IMR-90 (cell line): ENCODE measurements around the gene TRIML1. TPM values are rescaled to one million over a fixed set of nuclear protein-coding genes. Genes with fewer than 3 reads are reported as not detected.

Source experiments
- ATAC-seq: fragments of 200-7000 bp; cut with Tn5 transposase; 2 replicates; pipeline ENCODE4 v1.9.1; 2020; ENCODE audit warnings: low read depth, mild to moderate bottlenecking, moderate library complexity
- BruUV-seq: library from RNA; stranded (reverse); fragments of 400-500 nt; replicated peaks from 2 replicates; lab custom pipeline; 2021; lab: Mats Ljungman, UMichigan
- CTCF ChIA-PET: fragments of 300-600 bp; formaldehyde crosslinking; extraction: SDS; loops from one replicate; lab custom pipeline; 2021; ENCODE audit warnings: antibody characterized with exemption; lab: Yijun Ruan, JAX
- POLR2A ChIA-PET: fragments of 300-600 bp; sonication (Branson Sonifier 250); formaldehyde crosslinking; loops from one replicate; lab custom pipeline; 2022; ENCODE audit warnings: antibody characterized with exemption; ENCODE audit not compliant: unreplicated experiment; lab: Charles Lee
- DNase-seq: peaks from one replicate; pipeline ENCODE4 v3.0.0; 2013
- H2AFZ ChIP-seq: replicated peaks from 2 replicates; pipeline ENCODE3; 2013; ENCODE audit warnings: low read length, mild to moderate bottlenecking; ENCODE audit not compliant: poor library complexity
- H2AK5ac ChIP-seq: 2 replicates; pipeline ENCODE4 v1.6.1; 2013; ENCODE audit warnings: low read depth, low read length, inconsistent platforms
- H2AK9ac ChIP-seq: replicated peaks from 2 replicates; pipeline ENCODE3; 2013; ENCODE audit warnings: mild to moderate bottlenecking, low read depth, low read length, moderate library complexity; ENCODE audit not compliant: poor library complexity
- H2BK120ac ChIP-seq: 2 replicates; pipeline ENCODE4 v1.6.1; 2013; ENCODE audit warnings: low read depth, low read length, inconsistent platforms
- H2BK15ac ChIP-seq: 3 replicates; pipeline ENCODE4 v1.6.1; 2013; ENCODE audit warnings: low read depth, low read length, inconsistent platforms
- H2BK20ac ChIP-seq: 2 replicates; pipeline ENCODE4 v1.6.1; 2013; ENCODE audit warnings: low read depth, mild to moderate bottlenecking, inconsistent platforms, low read length, moderate library complexity
- H2BK5ac ChIP-seq: 2 replicates; pipeline ENCODE4 v1.6.1; 2013; ENCODE audit warnings: mild to moderate bottlenecking, low read depth, low read length, inconsistent platforms; ENCODE audit not compliant: poor library complexity, severe bottlenecking
- H3K14ac ChIP-seq: replicated peaks from 2 replicates; pipeline ENCODE4 v1.6.1; 2013; ENCODE audit warnings: low read depth, low read length, inconsistent platforms
- H3K18ac ChIP-seq: 2 replicates; pipeline ENCODE4 v1.6.1; 2013; ENCODE audit warnings: low read depth, low read length, control low read depth
- H3K23ac ChIP-seq: 2 replicates; pipeline ENCODE4 v1.6.1; 2013; ENCODE audit warnings: low read depth, low read length, inconsistent platforms
- H3K27ac ChIP-seq: 2 replicates; pipeline ENCODE4 v1.5.1; 2013; ENCODE audit warnings: mild to moderate bottlenecking, control low read depth, low read length; ENCODE audit not compliant: insufficient read depth
- H3K27me3 ChIP-seq: 2 replicates; pipeline ENCODE4 v1.6.1; 2013; ENCODE audit warnings: low read length; ENCODE audit not compliant: control insufficient read depth, insufficient read depth
- H3K36me3 ChIP-seq: 2 replicates; pipeline ENCODE4 v1.6.1; 2013; ENCODE audit warnings: low read length, mixed read lengths; ENCODE audit not compliant: control insufficient read depth, insufficient read depth
- H3K4ac ChIP-seq: 2 replicates; pipeline ENCODE4 v1.6.1; 2013; ENCODE audit warnings: low read depth, low read length, inconsistent platforms
- H3K4me1 ChIP-seq: 2 replicates; pipeline ENCODE4 v1.6.1; 2013; ENCODE audit warnings: low read length, mixed read lengths; ENCODE audit not compliant: control insufficient read depth, insufficient read depth
- H3K4me2 ChIP-seq: 2 replicates; pipeline ENCODE4 v1.6.1; 2013; ENCODE audit warnings: low read depth, mild to moderate bottlenecking, control low read depth, low read length, moderate library complexity
- H3K4me3 ChIP-seq: 2 replicates; pipeline ENCODE4 v1.5.1; 2013; ENCODE audit warnings: low read depth, mild to moderate bottlenecking, control low read depth, low read length, moderate library complexity; ENCODE audit not compliant: insufficient read depth
- H3K56ac ChIP-seq: 2 replicates; pipeline ENCODE4 v1.6.1; 2013; ENCODE audit warnings: low read length, inconsistent platforms; ENCODE audit not compliant: insufficient read depth; ENCODE audit errors: extremely low read depth
- H3K79me1 ChIP-seq, 2 experiments: 2 replicates each; pipeline ENCODE4 v1.6.1; 2013; ENCODE audit warnings: low read length in 2 of 2, inconsistent platforms in 1 of 2, low read depth in 1 of 2
- H3K9ac ChIP-seq: 2 replicates; pipeline ENCODE4 v1.6.1; 2013; ENCODE audit warnings: low read depth, low read length, control low read depth
- H3K9me1 ChIP-seq: 2 replicates; pipeline ENCODE4 v1.6.1; 2013; ENCODE audit warnings: low read length, inconsistent platforms; ENCODE audit not compliant: insufficient read depth
- H3K9me3 ChIP-seq: 2 replicates; pipeline ENCODE4 v1.6.1; 2013; ENCODE audit warnings: low read length; ENCODE audit not compliant: control insufficient read depth, insufficient read depth
- H4K20me1 ChIP-seq: 2 replicates; pipeline ENCODE4 v1.6.1; 2013; ENCODE audit warnings: low read length, inconsistent platforms; ENCODE audit not compliant: insufficient read depth
- H4K5ac ChIP-seq: 2 replicates; pipeline ENCODE4 v1.6.1; 2013; ENCODE audit warnings: mild to moderate bottlenecking, low read depth, low read length, control low read depth
- H4K8ac ChIP-seq, 2 experiments: 2 replicates each; pipeline ENCODE4 v1.6.1; 2013; ENCODE audit warnings: low read depth in 2 of 2, low read length in 2 of 2, control low read depth in 1 of 2, inconsistent platforms in 1 of 2
- H4K91ac ChIP-seq: 2 replicates; pipeline ENCODE4 v1.6.1; 2013; ENCODE audit warnings: low read depth, low read length, inconsistent platforms; ENCODE audit not compliant: insufficient read depth
- BHLHE40 ChIP-seq: fragments of 150-350 bp; IDR thresholded peaks from 2 replicates; pipeline ENCODE4 v1.6.1; 2016; ENCODE audit warnings: mild to moderate bottlenecking, low read depth, low read length
- CEBPB ChIP-seq: IDR thresholded peaks from 2 replicates; pipeline ENCODE4 v1.6.1; 2012; ENCODE audit warnings: low read depth, low read length, improper control_type of control experiment
- CHD1 ChIP-seq: IDR thresholded peaks from 2 replicates; pipeline ENCODE4 v1.6.1; 2012; ENCODE audit warnings: low read depth, low read length, improper control_type of control experiment
- FOS ChIP-seq: fragments of 150-350 bp; IDR thresholded peaks from 2 replicates; pipeline ENCODE4 v1.6.1; 2016; ENCODE audit warnings: low read depth, low read length
- MAFK ChIP-seq: IDR thresholded peaks from 2 replicates; pipeline ENCODE4 v1.6.1; 2012; ENCODE audit warnings: low read depth, low read length, improper control_type of control experiment
- MAZ ChIP-seq: IDR thresholded peaks from 2 replicates; pipeline ENCODE4 v1.6.1; 2012; ENCODE audit warnings: low read depth, mild to moderate bottlenecking, low read length, improper control_type of control experiment, moderate library complexity, borderline replicate concordance
- MXI1 ChIP-seq: IDR thresholded peaks from 2 replicates; pipeline ENCODE4 v1.6.1; 2012; ENCODE audit warnings: low read depth, mild to moderate bottlenecking, low read length, moderate library complexity, borderline replicate concordance
- NFE2L2 ChIP-seq: fragments of 150-350 bp; IDR thresholded peaks from 2 replicates; pipeline ENCODE4 v1.6.1; 2016; ENCODE audit warnings: low read depth, mild to moderate bottlenecking, low read length
- POLR2A ChIP-seq: IDR thresholded peaks from 2 replicates; pipeline ENCODE4 v1.6.1; 2012; ENCODE audit warnings: mild to moderate bottlenecking, low read depth, low read length
- RAD21 ChIP-seq: IDR thresholded peaks from 2 replicates; pipeline ENCODE4 v1.6.1; 2012; ENCODE audit warnings: low read length, improper control_type of control experiment
- RCOR1 ChIP-seq: IDR thresholded peaks from 2 replicates; pipeline ENCODE4 v1.6.1; 2012; ENCODE audit warnings: mild to moderate bottlenecking, low read length, improper control_type of control experiment; ENCODE audit not compliant: insufficient replicate concordance
- RFX5 ChIP-seq: IDR thresholded peaks from 2 replicates; pipeline ENCODE4 v1.8.0; 2012; ENCODE audit warnings: low read depth, mild to moderate bottlenecking, low read length, moderate library complexity
- SMC3 ChIP-seq: fragments of 150-350 bp; IDR thresholded peaks from 2 replicates; pipeline ENCODE4 v1.6.1; 2016; ENCODE audit warnings: low read depth, mild to moderate bottlenecking, antibody characterized with exemption, low read length, moderate library complexity
- USF2 ChIP-seq: fragments of 150-350 bp; IDR thresholded peaks from 2 replicates; pipeline ENCODE4 v1.6.1; 2017; ENCODE audit warnings: mild to moderate bottlenecking, antibody characterized with exemption, low read length, low read depth
- WGBS, 2 experiments: methylation state at CpG; one replicate each; pipeline versions ENCODE4 v1.1.5 to v1.1.7; 2013; ENCODE audit warnings: missing lambda C conversion rate in 2 of 2; ENCODE audit not compliant: insufficient read length in 1 of 2; ENCODE audit errors: extremely low coverage in 2 of 2; 5-methylcytosine and 5-hydroxymethylcytosine counted together
- dilution Hi-C: fragments of 300-500 bp; cut with HindIII; formaldehyde crosslinking; loops from one replicate; pipeline ENCODE4 v1.14.3; 2018; ENCODE audit warnings: low sequenced_read_pairs; ENCODE audit not compliant: unreplicated experiment
- in situ Hi-C: fragments of 300-500 bp; cut with MboI; formaldehyde crosslinking; loops from 3 replicates; pipeline ENCODE4 v1.14.3; 2019; ENCODE audit warnings: low sequenced_read_pairs, inconsistent platforms, mixed read lengths
- intact Hi-C: fragments of 100-400 bp; cut with micrococcal nuclease; formaldehyde crosslinking; loops from 2 replicates; pipeline ENCODE4 v1.10.0; 2022
- polyA plus RNA-seq, 3 experiments: library from polyadenylated mRNA; depleted of rRNA; stranded (reverse); fragments of >200 nt; gene quantifications; 2 replicates each; pipeline ENCODE4 v1.2.3, GENCODE V29; 2012; ENCODE audit warnings: low replicate concordance in 1 of 3
- total RNA-seq: library from RNA; depleted of rRNA; stranded (reverse); fragments of >200 nt; gene quantifications from 2 replicates; pipeline ENCODE4 v1.2.3, GENCODE V29; 2012
- TF ChIP-seq, protein P1 (sequence below): conservative IDR thresholded peaks from 2 replicates; pipeline ENCODE4 v1.5.1; 2012; ENCODE audit warnings: mild to moderate bottlenecking, low read depth, low read length, improper control_type of control experiment
- TF ChIP-seq, protein P2 (sequence below): fragments of 150-350 bp; IDR thresholded peaks from 2 replicates; pipeline ENCODE4 v1.6.1; 2016; ENCODE audit warnings: low read depth, mild to moderate bottlenecking, low read length, moderate library complexity, borderline replicate concordance

Gene TRIML1
- total and polyA plus RNA-seq, 2 of the 4 experiments (the other 2 are of a cell fraction): not detected

DNA sequence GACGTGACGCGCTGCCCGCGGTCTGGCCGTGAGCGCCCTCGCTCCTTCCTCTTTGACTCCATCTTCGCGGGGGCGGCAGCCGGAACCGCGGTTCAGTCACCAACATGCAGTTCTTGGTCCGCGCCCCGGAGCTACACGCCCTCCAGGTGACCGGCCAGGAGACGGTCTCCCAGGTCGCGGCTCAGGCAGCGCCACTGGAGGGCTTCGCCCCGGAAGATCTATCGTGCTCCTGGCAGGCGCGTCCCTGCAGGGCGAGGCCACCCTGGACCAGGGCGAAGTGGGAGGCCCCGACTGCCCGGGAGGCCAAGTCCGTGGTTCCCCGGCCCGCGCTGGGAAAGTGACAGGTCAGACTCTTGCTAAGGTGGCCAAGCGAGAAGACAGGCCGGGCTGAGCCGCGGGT is 32.8 kb upstream of the TRIML1 start:
- BruUV-seq: no TSS peak
- H3K23ac ChIP-seq: no peak overlapping the region
- ATAC-seq (no peak), DNase-seq (no peak)
- dilution Hi-C loops (no loop called here), intact Hi-C loops (no loop called here), in situ Hi-C loops (no loop called here)
- H4K8ac ChIP-seq: no peak overlapping the region
- no peak overlapping the region for H3K56ac ChIP-seq
- no peak overlapping the region for H3K4ac ChIP-seq
- no peak overlapping the region for H3K18ac ChIP-seq
- peaks cover 2% of the 10 kb centered on the region; the same call in 1 of the 2 replicates for H3K9me1 ChIP-seq
- 98% methylated on average over 11 of the region's 40 CpGs; no CpG with 5 or more reads in 1 of the 2 experiments for WGBS, 2 experiments
- H3K4me3 ChIP-seq: no peak overlapping the region
- POLR2A ChIA-PET: no interaction called here
- no peak overlapping the region for H3K27ac ChIP-seq
- no peaks in the 10 kb centered on the region for H3K36me3 ChIP-seq
- TF ChIP-seq CHD1 (no peak), NFE2L2 (no peak), BHLHE40 (no peak), RFX5 (no peak), RAD21 (no peak), RCOR1 (no peak), MAZ (no peak), POLR2A (no peak), CEBPB (no peak), MXI1 (no peak), MAFK (no peak), SMC3 (no peak), USF2 (no peak), FOS (no peak)
- TF ChIP-seq, protein P1, sequence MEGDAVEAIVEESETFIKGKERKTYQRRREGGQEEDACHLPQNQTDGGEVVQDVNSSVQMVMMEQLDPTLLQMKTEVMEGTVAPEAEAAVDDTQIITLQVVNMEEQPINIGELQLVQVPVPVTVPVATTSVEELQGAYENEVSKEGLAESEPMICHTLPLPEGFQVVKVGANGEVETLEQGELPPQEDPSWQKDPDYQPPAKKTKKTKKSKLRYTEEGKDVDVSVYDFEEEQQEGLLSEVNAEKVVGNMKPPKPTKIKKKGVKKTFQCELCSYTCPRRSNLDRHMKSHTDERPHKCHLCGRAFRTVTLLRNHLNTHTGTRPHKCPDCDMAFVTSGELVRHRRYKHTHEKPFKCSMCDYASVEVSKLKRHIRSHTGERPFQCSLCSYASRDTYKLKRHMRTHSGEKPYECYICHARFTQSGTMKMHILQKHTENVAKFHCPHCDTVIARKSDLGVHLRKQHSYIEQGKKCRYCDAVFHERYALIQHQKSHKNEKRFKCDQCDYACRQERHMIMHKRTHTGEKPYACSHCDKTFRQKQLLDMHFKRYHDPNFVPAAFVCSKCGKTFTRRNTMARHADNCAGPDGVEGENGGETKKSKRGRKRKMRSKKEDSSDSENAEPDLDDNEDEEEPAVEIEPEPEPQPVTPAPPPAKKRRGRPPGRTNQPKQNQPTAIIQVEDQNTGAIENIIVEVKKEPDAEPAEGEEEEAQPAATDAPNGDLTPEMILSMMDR: no peak
- TF ChIP-seq, protein P2, sequence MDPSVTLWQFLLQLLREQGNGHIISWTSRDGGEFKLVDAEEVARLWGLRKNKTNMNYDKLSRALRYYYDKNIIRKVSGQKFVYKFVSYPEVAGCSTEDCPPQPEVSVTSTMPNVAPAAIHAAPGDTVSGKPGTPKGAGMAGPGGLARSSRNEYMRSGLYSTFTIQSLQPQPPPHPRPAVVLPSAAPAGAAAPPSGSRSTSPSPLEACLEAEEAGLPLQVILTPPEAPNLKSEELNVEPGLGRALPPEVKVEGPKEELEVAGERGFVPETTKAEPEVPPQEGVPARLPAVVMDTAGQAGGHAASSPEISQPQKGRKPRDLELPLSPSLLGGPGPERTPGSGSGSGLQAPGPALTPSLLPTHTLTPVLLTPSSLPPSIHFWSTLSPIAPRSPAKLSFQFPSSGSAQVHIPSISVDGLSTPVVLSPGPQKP: no peak
- no peak overlapping the region for H2AK9ac ChIP-seq
- no peaks in the 10 kb centered on the region for H3K79me1 ChIP-seq
- no peak overlapping the region for H3K9ac ChIP-seq
- no peak overlapping the region for H2AK5ac ChIP-seq
- no peak overlapping the region for H2BK20ac ChIP-seq
- CTCF ChIA-PET: no interaction called here
- no peak overlapping the region for H3K4me2 ChIP-seq
- no peak overlapping the region for H2BK15ac ChIP-seq
- no peak overlapping the region for H4K91ac ChIP-seq
- H4K5ac ChIP-seq: no peak overlapping the region
- H3K9me3 ChIP-seq: peaks cover 2% of the 10 kb centered on the region; the same call in 1 of the 2 replicates
- no peak overlapping the region for H2BK120ac ChIP-seq
- H4K20me1 ChIP-seq: no peaks in the 10 kb centered on the region
- H2AFZ ChIP-seq: no peak overlapping the region
- H3K4me1 ChIP-seq: peaks cover 4% of the 10 kb centered on the region; the same call in 1 of the 2 replicates
- H3K27me3 ChIP-seq: no peaks in the 10 kb centered on the region
- H2BK5ac ChIP-seq: no peak overlapping the region
- H3K14ac ChIP-seq: no peak overlapping the region
